ENCODE data around the gene KLHL29.

Gene KLHL29

DNA sequence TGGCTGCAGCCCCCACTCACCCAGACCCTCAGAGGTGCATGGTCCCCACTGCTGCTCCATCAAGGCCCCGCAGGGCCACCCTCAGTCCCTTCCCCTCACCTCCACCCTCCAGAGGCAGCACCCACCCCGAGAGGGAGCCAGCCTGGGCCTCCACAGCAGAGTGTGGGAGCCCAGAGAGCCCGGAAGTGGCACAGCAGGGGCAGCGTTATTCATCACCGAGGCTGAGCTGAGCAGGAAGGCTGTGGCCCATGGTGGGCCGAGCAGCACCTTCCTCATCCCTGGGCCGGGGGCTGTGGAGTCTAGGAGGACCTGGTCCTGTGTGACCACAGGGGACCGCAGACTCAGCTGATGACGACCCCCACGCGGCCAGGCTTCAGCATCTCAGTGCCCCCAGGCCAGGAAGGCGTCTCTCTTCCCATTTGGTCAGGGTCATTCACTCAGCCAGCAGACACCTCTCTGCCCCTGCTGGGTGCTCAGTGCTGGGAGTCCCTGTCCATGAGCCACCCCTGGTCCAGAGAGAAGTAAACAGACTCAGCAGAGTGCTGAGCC lies 283.9 kb downstream of the KLHL29 start:
- no peak for DNase-seq

DNA sequence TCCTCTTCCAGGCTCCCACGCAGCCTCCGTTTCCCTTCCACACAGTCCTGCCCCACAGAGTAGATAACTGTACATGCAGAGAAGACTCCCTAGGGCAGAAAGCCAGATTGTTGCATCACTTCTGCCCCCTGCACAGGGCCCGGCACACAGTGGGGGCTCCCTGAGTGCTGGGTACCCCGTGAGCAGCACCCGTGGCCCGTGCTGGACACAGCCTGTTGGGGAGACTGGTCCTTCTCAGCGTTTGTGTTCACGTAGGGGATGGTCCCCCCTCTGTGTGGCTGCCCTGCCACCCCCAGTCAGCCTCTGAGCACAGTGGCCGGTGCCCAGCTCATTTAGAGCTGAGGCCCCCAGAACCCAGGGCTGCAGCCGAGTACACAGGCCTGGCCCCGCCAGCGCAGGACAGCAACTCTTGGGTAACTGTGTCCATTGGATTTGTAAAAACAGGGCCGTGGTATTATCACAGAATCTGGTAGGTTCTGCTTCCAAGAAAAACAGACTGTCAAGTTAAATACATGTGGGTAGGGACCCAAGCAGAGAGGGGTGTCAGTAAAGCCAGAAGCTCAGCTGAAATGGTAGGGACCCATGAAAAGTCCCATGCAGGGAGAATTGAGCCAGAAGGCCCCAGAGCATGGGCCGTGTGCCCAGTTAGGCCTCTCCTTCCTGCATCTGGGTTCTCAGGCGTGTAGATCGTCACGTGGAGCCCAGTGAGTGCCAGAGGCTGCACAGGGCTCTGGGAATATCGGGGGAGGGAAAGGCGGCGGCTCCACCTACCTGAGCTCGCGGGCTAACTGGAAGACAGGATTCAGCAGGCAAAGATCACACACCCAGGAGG lies 284.6 kb downstream of the KLHL29 start:
- DNase-seq, result no peak

DNA sequence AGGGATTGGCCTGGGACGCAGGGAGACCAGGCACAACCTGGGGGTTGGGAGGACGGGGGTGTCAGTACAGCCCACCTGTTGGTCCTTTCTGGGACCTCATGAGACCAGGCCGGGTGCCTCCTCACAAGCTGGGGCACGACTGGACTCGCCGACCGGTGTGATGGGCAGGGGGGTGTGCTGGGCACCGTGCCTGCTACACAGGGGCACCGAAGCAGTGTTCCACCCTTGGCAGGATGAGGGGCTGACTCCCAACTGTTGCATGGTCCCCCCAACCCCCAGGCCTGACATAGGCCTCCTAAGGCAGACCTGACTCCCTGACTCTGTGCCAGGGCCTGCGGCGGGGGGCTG lies 285.2 kb downstream of the KLHL29 start:
- DNase-seq, result no peak

DNA sequence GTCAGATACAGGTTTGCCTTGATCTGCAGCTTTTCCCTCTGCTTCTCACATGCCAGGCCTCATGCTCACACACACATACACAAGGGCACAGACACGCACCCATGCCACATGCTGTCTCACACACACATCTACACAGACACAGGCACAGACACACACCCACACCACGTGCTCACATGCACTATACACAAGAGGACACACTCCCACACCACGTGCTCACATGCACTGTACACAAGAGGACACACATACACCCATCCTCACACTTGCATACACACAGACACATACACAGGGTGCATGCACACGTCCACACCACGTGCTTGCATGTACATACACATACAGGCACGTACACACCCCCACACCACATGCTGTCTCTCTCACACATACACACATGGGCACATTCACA lies 288.1 kb downstream of the KLHL29 start:
- DNase-seq, result no peak

DNA sequence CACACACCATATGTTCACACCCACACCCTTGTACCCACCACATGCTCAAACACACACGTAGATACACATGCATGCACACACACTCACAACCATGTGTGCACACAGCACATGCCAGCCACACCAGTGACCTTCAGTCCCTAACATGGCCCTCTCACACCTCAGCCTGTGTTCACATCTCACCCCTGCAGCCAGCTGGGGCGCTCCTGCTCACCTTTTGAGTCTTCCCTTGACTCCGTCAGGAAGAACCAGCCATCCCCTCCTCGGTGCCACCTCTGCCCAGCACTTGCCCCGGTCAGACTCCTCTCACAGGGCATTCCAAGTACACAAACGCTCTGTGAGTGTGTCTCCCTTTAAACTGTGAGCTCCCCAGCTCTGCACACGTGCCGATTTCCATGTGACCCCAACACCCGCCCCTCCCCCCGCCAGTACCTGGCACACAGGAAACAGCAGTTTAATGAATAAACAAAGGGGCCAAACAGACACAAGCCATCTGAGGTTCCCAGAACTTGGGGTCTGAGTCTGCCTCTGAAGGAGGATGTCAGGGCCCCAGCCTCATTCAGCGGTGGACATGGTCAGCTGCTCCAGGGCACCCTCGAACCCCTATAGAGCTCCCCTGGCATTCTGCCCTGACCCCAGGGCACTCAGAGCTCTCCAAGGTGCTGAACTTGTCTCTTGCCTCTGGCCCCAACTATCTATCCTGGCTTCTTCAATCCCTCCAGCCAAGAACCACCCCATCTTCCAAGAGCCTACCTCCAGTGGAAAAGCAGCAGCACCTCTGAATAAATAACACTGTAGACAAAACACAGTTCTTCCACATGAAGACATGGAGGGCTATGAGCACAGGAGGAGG lies 289.1 kb downstream of the KLHL29 start:
- DNase-seq, result no peak

DNA sequence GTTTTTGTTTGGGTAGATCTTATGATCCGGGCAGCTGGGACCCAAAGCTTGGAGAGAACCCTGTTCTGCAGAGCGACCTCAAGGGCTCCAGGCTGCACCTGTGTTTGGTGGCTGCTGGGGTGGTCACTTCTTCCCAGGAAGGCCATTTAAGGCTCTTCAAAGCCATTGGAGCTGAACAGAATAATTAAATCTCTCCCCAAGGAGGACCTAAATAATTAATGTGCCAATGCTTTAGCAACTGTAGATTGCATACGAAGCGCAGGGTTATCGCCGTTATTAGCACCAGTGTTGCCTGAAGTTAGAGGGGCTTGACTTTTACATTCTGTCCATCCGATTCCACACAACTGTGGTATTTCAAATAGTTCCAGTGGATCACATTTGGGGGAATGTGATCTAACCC lies 290.5 kb downstream of the KLHL29 start:
- DNase-seq, result no peak

DNA sequence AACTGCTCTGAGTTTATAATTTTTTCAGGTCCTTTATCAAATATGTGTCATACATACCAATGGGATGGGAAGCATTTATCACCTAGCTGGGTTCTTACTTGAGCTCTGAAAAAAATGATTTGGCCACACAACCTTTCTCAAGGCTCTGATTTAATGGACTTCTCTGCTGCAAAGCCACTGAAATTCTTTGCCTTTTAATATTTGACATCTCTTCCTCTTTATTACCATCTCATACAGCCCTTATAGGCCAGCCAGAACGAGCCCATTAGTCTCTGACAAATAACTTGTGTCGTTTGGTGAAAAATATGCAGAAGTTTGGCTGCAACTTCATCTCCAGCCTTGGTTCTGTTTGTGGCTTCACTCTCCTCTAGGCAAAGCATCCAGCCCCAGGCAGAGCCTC lies 292.9 kb downstream of the KLHL29 start:
- no peak for DNase-seq

DNA sequence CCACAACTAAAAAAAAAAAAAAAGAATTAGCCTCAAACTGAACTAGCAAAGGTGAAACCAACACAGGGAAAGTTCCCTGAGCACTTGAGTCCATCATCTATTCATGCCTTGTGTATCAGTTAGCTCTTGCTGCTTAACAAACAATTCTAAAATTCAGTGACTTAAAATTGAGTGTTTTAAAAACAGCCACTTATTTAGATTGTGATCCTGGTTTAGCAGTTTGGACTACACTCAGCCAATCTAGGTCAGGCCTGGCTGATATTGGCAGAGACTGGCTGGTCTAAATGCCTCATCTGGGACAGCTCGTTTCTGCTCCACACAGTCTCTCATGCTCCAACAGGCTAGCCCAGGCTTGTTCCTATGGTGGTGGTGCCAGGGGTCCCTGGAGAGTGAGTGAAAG lies 294.1 kb downstream of the KLHL29 start:
- no peak for DNase-seq

DNA sequence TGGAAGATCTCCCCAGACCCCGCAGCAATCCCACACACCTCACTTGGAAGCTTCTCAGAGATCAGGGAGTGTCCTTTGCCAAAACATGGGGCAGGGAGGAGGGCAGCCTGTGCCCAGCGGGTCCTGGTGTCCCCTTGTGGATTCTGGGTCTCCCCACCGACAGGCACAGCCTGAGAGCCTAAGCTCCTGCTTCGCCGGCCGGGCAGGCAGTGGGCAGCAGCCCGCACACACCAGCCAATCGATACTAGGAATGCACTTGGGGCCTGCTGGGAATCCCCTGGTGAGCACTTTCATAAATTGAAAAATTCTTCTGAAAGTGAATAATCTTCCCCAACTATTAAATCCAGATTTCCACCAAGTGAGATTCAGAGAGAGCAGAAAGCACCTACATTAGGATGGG lies 296.0 kb downstream of the KLHL29 start:
- DNase-seq, result no peak

DNA sequence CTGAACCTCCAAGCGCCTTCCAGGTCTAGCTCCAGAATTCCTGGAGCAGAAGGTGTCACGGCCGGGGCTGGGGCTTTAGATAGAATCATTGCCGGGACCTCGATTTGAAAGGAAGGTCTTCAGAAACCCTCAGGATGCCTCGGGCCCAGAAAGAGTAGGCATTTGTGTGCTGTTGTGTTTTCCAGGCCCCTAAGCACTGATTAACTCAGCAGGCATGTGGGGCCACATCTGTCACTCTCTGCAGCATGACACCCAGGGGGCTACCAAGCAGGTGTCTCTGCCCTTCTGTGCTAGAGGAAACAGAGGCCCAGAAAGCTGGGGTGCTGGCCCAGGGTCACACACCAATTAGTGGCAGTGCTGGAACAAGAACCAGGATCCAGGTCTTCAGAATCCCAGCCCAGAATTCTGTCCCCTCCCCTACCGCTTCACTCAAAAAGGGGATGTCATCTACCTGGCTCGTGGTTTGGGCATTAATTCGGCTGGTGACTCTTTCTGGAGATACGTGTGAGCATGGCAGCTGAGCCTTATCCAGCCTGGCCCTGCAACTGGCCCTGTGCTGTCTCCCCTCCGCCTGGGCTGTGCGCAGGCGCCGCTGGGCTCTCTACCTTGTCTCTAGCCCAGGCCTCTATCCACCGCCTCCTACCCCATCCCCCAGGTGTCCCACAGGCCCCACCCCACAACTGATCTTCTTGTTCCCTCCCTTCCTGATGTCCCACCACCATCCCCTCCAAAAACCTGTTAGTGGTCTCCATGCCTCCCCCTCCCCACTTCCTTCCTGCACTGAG lies 296.6 kb downstream of the KLHL29 start:
- no peak for DNase-seq

DNA sequence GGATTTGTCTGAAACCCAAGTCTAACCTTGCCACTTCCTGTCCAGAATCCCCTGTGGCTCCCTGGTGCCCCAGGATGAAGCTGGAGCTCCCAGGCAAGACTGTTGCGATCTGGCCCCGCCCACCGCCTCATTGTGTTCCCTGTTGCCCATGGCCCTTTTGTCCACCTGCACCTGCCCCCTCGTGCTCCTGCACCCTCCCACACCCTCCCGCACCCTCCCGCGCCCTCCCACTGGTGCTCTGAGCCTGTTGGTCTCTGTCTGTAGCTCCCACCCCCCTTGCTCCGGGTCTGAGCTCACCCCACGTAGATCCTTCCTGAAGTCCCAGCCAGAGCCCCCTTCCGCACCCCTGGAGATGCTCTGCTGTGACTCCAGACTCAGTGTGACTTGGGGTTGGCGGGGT lies 297.5 kb downstream of the KLHL29 start:
- DNase-seq, result no peak

DNA sequence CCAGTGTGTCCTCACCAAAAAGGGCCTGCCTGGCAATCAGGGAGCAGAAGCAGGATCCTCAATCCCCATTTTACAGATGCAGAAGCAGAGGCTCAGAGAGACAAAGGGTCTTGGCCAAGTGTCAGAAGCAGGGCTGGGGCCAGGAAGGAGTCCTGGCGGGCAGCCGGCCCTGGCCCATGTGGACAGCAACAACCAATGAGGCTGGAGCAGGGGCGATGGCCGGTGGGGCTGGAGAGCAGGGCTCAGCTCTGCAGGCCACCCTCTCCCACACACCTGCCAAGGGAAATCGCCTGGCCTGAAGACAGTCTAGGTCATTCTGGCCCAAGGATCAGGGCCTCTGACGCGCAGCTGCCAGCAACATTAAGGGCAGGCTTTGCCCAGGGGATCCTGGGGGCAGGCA lies 298.0 kb downstream of the KLHL29 start:
- DNase-seq, result no peak

DNA sequence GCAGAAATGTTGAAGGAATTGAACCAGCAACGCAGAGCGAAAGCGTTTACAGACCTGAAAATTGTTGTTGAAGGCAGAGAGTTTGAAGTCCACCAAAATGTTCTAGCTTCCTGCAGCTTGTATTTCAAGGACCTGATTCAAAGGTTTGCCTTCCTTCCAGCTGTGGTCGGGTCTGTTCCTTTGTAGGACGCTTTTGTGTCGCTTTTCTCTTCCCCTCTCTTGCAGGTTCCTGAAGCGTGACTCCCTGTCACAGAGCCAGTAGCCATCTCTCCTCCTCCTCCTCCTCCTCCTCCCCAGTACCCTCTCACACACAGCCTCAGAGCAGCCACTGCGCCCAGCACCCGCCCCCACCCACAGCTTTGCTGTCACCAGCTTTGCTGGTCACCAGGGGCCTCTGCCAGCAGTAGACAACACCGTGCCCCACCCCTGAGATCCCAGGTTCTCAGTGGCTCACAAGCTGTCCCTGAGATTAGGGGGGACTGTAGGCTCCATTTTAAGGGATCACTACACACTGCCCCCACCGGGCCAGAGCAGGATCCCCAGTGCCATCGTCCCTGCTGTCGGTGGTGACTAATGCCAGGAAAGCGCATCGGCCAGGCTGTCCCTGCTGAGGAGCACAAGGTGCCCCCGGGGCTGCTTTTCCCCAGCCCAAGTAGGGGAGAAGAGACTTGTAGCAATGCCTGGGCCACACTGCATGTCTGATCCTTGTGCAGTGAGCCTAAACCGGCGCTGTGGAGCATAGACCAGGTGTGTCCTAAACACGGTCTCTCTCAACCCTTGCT lies 299.6 kb downstream of the KLHL29 start:
- DNase-seq, result no peak

DNA sequence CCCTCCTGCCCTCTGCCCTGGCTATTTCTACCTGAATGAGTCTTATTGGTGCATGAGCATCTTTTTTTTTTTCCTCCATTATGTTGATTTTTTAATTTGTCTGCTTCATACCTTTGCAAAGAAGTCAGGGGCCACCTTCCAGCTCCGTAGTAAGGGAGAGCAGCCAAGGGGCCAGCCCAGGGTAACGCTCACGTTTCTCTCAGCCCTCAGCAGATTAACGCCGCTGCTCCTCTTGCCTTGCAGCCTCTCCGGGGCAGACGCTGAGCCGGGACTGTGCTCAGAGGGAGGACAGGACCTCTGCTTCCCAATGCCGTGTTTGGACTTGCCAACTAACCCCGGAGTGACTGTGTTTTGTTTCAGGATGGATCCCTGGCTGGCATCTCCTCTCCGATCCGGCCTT lies 300.2 kb downstream of the KLHL29 start:
- DNase-seq, result no peak

DNA sequence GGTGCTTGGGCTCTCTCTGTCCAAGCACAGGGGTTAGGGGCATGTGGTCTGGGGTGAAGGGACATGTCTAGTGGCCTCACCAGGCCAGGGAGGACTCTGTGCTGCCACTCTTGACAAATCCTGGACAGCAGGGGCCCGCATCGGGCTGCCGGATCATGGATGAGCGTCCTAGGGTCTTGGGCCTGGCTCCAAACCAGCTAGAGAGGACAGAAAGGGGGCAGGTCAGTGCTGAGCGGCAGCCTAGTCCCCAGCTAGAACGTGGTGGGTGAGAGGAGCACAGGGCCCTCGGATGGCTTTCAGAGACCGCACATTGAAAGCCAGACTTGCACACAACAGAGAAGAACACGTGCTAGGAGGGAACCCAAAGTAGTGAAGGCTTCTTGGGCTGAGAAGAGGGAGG lies 300.7 kb downstream of the KLHL29 start:
- DNase-seq, result no peak

DNA sequence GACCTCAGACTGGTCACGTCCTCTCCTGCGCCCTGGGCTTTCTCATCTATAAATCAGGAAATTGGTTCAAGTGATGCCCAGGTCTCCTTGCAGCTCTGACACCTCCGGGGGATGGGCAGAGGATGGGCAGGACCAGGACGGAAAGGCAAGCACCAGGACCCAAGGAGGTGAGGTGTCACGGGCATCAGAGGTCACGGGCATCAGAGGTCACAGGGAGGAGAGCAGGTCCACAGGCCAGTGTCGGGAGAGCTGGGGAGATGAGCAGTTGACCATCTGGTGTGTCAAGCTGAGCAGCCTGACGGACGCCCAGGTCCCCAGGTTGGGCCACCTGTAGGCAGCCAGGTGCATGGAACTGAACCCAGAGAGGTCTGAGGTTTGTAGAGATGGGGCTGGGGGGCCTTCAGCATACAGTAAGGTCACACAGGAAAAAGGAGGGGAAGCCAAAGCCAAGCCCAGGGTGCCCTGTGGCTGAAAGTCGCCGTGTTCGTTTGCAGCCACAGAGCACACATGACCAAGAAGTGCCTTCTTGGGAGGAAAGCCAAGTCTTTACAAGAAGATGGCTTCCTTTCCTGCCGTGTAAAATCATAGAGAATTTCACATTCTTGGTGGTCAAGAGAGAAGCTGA lies 301.5 kb downstream of the KLHL29 start:
- no peak for DNase-seq

DNA sequence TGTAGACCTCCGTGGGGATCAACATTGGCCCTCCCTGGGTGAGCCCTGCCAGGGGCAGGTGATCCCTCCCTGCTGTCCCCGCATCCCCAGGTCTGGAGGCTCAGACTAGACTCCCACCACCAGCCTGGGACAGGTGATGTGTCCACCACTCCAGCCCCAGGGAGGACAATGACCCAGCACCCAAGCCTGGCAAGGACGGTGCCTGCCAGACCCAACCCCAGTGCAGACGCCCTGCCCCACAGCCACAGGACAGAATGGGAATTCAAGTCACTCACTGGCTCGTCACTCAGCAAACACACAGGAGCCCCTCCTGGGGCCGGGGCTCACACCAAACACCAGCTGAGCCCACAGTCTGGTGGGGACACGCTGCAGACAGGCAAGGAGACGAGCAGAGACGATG lies 302.2 kb downstream of the KLHL29 start:
- DNase-seq, result no peak

DNA sequence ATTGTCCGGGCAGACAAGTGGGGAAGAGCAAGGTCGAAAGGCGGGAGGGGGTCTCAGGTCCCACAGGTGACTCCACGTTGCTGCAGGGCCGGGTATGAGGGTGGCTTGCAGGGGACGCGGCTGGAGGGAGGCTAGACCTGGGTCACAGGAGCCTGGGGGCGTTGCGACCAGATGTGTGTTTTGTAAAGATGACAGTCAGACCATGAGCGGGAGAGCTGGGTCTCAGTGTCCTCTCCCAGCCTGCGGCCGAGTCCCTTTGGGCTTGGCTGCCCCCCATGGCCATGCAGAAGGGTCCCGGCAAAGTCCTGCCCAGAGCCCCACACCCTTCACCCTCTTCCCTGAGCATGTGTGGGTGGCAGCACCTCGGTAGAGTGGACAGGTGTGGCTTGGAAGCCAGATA lies 302.7 kb downstream of the KLHL29 start:
- no peak for DNase-seq

DNA sequence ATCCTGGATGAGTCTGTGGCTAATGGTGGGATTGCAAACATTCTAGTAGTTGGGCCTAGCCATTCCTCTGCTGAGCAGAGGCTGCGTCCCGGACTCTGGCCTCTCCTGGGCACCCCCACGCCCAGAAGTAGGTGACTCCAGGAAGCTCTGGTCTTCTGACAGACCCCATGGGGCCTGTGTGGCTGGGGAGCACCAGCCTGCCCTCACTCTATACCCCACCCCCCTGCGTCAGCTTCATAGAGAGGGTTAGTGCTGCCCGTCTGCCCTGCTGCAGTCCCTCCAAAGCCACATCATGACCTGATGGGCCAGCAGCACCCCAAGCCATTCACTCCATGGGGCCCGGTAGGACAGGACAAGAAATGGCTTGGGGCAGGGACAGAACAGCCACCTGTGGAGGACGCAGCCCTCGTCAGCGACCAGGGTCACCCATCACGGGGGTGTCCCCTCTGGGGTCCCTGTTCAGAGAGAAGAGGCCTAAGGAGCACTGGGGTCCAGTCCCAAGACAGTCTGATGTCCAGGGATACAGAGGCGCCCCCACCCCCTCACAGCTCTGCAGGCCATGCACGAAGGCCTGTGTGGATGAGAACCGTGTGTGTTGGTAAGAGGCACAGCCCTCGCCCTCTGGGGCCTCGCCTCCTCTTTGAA lies 303.6 kb downstream of the KLHL29 start:
- DNase-seq, result no peak

DNA sequence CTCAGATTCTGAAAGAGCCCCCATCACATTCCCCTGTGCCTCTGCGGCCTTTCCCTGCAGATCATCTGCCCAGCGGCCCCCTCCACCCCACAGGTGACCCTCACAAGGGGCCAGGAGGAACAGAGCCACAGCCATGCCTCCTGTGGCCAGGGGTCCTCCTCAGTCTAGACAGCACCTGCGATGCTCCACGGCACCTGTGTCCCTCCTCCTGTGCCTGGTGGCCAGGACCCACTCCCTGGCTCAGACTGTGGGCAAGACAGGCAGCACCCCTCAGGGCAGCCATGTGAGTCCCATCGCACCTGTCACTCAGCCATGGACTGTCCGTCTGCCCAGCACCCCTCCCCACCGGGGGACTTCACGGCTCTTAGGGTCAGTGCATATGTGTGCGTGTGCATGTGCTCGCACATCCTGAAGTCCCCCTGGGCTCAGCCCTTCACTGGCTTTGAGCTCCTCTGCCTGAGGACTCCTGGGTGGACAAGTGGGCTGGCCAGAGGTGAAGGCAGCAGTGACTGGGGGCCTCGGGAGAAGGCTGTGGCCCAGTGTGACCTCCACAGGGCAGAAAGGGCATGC lies 304.2 kb downstream of the KLHL29 start:
- no peak for DNase-seq

DNA sequence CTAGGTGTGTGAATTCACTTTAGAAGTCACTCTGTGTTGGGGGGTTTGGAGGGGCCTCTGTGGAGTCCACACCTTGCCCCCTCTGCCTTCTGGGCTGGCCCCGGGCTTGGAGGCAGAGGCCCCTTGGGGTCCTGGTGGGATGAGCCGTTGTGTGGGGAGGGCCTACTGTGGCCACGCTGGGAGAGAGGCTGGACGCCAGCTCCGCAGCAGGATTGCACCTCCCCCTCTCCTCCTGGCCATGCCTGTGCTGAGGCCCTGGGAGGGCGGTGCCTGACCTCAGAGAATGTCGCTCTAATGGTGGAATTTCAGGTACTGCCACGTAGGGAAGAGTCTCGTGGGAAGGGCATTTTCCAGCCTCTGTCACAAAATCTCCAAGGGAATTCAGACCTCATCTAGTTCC lies 304.9 kb downstream of the KLHL29 start:
- DNase-seq, result no peak
